DND-41 (cell line): ENCODE data around the gene PES1.

Source experiments
- ATAC-seq: fragments of 200-7000 bp; cut with Tn5 transposase; 3 replicates; pipeline ENCODE4 v1.9.1; 2021; ENCODE audit warnings: low read depth; ENCODE audit not compliant: insufficient read depth
- DNase-seq: peaks from one replicate; pipeline ENCODE4 v3.0.0-alpha.2; 2020
- H2AFZ ChIP-seq: 2 replicates; pipeline ENCODE4 v1.6.0; 2012; ENCODE audit warnings: low read depth, low read length
- H3K27ac ChIP-seq: 2 replicates; pipeline ENCODE4 v1.5.1; 2012; ENCODE audit warnings: low read length, inconsistent platforms
- H3K27me3 ChIP-seq: fragments of 200-600 bp; sonication (generic); 2 replicates; pipeline ENCODE4 v1.6.0; 2012; ENCODE audit warnings: low read length, mild to moderate bottlenecking, inconsistent platforms; ENCODE audit not compliant: insufficient read depth, poor library complexity
- H3K36me3 ChIP-seq: 2 replicates; pipeline ENCODE4 v1.5.1; 2012; ENCODE audit warnings: low read length, inconsistent platforms; ENCODE audit not compliant: insufficient read depth
- H3K4me1 ChIP-seq: 2 replicates; pipeline ENCODE4 v1.5.1; 2012; ENCODE audit warnings: mild to moderate bottlenecking, low read length; ENCODE audit not compliant: insufficient read depth
- H3K4me2 ChIP-seq: 2 replicates; pipeline ENCODE4 v1.6.0; 2012; ENCODE audit warnings: mild to moderate bottlenecking, moderate library complexity, low read length, inconsistent platforms; ENCODE audit not compliant: insufficient read depth
- H3K4me3 ChIP-seq, 2 experiments: fragments of 200-600 bp in 1 of 2; shearing (Covaris generic) in 1 of 2; 2 replicates each; pipeline ENCODE4 v1.5.1; 2012 to 2016; ENCODE audit warnings: inconsistent platforms in 2 of 2, low read length in 2 of 2, mild to moderate bottlenecking in 2 of 2, low read depth in 1 of 2, moderate library complexity in 1 of 2
- H3K79me2 ChIP-seq: 2 replicates; pipeline ENCODE4 v1.6.0; 2012; ENCODE audit warnings: low read length, inconsistent platforms; ENCODE audit not compliant: insufficient read depth
- H3K9ac ChIP-seq: 2 replicates; pipeline ENCODE4 v1.6.0; 2012; ENCODE audit warnings: low read depth, mild to moderate bottlenecking, inconsistent platforms, low read length, moderate library complexity
- H3K9me3 ChIP-seq: 2 replicates; pipeline ENCODE4 v1.5.1; 2012; ENCODE audit warnings: low read length, moderate library complexity, mild to moderate bottlenecking, inconsistent platforms; ENCODE audit not compliant: insufficient read depth, severe bottlenecking
- H4K20me1 ChIP-seq: 2 replicates; pipeline ENCODE4 v1.6.0; 2012; ENCODE audit warnings: low read length; ENCODE audit not compliant: insufficient read depth
- CTCF ChIP-seq: IDR thresholded peaks from 2 replicates; pipeline ENCODE4 v1.5.1; 2012; ENCODE audit warnings: borderline replicate concordance, low read length, moderate library complexity, mild to moderate bottlenecking; ENCODE audit not compliant: poor library complexity, severe bottlenecking; ENCODE audit errors: extremely low read depth
- EZH2 ChIP-seq: IDR thresholded peaks from 3 replicates; pipeline ENCODE4 v1.6.1; 2012; ENCODE audit warnings: borderline replicate concordance, low read depth, mild to moderate bottlenecking, moderate library complexity, low read length, inconsistent platforms; ENCODE audit not compliant: severe bottlenecking

The PES1 gene

GRCh38 chr22:30637701-30638114 is 46.0 kb upstream of the PES1 start:
- DNase-seq, result no peak
- Histone ChIP-seq H3K27me3 (no peaks in the 10 kb centered on the region), H3K27ac (no peak overlapping the region), H3K9ac (no peak overlapping the region), H2AFZ (no peak overlapping the region), H3K4me2 (no peak overlapping the region), H3K4me3 (no peak overlapping the region), H3K9me3 (no peaks in the 10 kb centered on the region), H4K20me1 (0 out of 2 replicates have a peak, but pooled peaks cover 6% of the 10 kb centered on the region), H3K79me2 (no peaks in the 10 kb centered on the region), H3K36me3 (no peaks in the 10 kb centered on the region), H3K4me1 (peaks cover 30% of the 10 kb centered on the region)
- TF ChIP-seq EZH2 (no peak), CTCF (no peak)
- no peak for ATAC-seq

GRCh38 chr22:30636226-30637077 is 44.7 kb upstream of the PES1 start:
- peak overlapping the region; percentile 12 to 58; a peak in 3 of 4 replicates for H3K4me3 ChIP-seq
- no peak overlapping the region for H3K27ac ChIP-seq
- H4K20me1 ChIP-seq, result 0 out of 2 replicates have a peak, but pooled peaks cover 6% of the 10 kb centered on the region
- H3K4me1 ChIP-seq, result peaks cover 30% of the 10 kb centered on the region
- H3K4me2 ChIP-seq, result peak overlapping the region; percentile 92
- no peaks in the 10 kb centered on the region for H3K9me3 ChIP-seq
- no peaks in the 10 kb centered on the region for H3K79me2 ChIP-seq
- H3K9ac ChIP-seq, result peak overlapping the region; percentile 57
- ATAC-seq (no peak), DNase-seq (no peak)
- H3K36me3 ChIP-seq, result no peaks in the 10 kb centered on the region
- peak overlapping the region; percentile 73 for H2AFZ ChIP-seq
- no peaks in the 10 kb centered on the region for H3K27me3 ChIP-seq
- TF ChIP-seq CTCF (no peak), EZH2 (no peak)

- Histone ChIP-seq H3K4me3 (peak within 1 kb of the TSS; percentile 12 to 58; a peak in 3 of 4 replicates), H4K20me1 (0 out of 2 replicates have a peak, but pooled peaks cover 6% of the 10 kb centered on the region), H2AFZ (peak within 1 kb of the TSS; percentile 73), H3K4me2 (peak within 1 kb of the TSS; percentile 92), H3K36me3 (no peaks in the 10 kb centered on the region), H3K9ac (peak within 1 kb of the TSS; percentile 57), H3K4me1 (peaks cover 30% of the 10 kb centered on the region), H3K27ac (0 out of 2 replicates have a peak within 1 kb of the TSS, but pooled peaks have one; percentile 11), H3K79me2 (no peaks in the 10 kb centered on the region), H3K9me3 (no peaks in the 10 kb centered on the region), H3K27me3 (no peaks in the 10 kb centered on the region)
- peak; percentile 86 for DNase-seq
- ATAC-seq, result peak; percentile 90
- TF ChIP-seq CTCF (no peak), EZH2 (no peak)
Measured at GRCh38 chr22:30635273-30636225, 43.8 kb upstream of the PES1 start, which contains the start of gene SLC35E4. Gene SLC35E4 (plus strand): TSS chr22:30635781. CDS start chr22:30636451, 670 bp downstream.
